Fibroblast of skin of right quadriceps (primary cell): ENCODE results near the gene AFF2.
A peak's percentile ranks its signal among the peaks of the same experiment; 100 is the strongest.

Source experiments
- DNase-seq: peaks from one replicate; pipeline ENCODE4 v3.0.0-alpha.2; 2013

The AFF2 gene

DNA sequence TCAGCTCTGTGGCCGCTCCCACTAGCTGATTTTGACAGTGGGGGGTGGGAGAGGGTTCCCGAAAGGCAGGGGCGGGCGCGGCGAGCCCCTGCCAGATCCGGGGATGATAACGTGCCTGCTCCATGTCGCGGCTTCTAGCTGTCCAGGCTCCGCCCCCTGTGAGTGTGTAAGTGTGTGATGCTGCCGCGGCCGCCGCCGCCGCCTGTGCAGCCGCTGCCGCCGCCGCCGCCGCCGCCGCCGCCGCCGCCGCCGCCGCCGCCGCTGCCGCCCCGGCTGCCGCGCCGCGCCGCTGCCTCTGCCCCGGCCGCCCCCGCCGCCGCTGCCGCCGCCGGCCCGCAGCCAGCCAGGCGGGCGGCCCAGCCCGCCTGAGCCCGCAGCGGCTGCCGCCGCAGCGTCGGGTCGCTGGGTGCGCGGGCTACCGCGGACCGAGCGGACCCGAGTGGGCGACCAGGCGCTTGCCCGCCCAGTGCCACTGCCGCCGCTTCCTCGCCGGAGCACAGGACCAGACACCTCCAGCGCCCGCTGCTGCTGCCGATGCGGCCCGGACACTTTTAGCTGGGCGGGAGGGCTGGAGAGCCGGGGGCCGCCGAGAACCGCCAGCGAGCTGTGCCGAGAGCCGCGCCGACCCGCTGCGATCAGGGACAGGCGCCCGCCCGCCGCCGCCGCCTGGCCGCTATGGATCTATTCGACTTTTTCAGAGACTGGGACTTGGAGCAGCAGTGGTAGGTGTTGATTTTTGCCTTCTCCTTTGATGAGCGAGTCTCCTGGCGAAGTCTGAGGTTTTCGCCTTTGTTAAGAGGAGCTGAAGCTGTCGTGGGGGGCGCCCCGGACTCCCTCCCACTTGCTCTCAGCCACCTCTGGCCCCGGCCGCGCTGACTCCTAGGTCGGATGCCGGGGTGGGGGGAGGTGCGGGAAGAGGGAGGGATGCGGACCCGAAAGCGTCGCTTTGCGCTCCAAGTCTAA is at the start of gene AFF2:
Gene AFF2 (plus strand): TSS at position 195 of the 963 bp plus-strand sequence. CDS start 481 bp downstream, at position 676.
- DNase-seq: peak; percentile 58

DNA sequence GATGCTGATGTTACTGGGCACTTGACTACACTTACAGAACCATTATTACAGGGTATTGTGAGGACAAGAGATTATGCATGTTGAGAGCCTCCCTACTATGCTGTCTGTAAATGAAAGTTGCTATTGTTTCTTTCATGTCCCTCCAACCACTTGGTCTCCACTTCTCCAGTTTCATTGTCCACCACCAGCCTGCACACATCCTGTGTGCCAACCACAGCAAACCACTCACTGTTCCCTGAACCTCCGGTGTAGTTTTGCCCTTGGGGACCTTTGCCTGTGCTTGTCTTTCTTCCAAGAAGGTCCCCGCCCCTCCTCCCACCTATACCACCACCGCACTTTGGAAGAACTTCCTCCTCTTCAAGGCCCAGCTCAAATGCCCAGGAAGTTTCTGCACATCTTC is 43.1 kb upstream of the AFF2 start:
- no peak for DNase-seq

DNA sequence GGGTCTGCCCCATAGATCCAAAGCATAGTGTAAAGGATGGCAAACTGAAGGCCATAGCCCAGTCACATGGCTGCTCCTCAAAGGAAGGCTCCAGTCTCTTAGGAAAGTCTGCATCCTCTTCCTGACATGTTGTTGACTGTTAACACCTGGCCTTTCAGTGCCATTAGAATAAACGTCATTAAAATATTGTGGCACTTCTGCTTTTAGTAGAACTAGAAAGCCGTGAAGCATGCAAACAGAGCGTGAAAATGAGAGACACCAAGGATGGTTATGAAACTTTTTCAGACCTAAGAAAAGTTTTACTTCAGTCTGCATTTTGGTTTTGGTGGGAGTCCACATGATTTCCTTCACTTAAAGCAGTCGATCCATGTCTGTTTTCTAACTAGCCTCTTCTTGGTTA is 41.1 kb upstream of the AFF2 start:
- no peak for DNase-seq

DNA sequence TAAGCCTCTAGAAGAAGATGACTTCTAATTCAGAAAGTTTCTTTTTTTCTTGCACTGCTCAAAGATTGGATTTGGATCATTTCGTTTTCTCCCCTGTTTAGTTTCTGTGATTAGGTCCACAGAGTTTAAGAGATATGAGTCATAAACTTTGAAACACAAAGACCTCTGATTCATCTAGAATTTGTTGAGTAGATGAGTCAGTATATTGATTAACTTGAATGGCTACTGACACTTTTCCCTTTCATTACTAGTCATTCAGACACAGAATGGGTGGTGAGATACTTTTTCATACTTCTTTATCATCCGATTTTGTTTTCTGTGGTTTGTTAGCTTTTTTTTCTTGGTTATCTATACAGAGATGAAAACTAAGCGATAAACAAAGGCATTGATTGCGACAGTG is 34.1 kb upstream of the AFF2 start:
- peak; percentile 0 for DNase-seq

DNA sequence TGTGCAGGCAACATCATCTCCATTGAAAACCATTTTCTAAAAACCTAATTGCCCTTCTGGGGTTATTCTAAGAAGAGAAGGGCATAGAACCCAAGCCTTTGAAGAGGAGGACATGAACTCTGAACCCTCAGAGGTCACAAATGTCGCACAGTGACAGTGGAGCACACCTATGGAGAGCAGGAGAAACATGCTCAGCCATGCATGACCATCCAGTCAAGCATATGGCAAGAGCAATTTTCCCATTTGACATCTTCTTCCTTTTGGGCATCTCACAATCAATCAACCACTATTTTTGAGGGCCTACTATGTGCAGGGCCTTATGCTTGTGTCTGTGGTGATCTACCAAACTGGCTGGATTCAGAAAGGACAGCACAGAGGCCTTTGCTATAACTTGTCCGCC is 30.1 kb upstream of the AFF2 start:
- DNase-seq: no peak

DNA sequence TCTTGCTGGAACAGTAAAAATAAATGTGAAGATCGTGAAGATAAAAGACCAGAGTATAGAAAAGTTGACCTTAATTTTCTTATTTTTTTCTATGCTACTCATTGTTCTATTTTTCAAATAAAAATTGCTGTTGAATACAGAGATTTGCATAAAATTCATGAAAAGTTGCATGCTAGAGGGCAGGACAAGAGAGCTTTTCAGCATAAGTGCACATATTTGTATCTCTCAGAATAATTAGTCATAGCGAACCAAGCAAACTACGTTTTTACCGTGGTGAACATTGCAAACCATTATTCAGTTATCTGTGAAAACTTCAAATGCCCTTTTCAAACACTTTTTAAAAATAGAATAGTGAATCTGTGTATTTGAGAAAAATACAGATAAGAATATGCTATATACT is 26.4 kb upstream of the AFF2 start:
- DNase-seq: no peak

DNA sequence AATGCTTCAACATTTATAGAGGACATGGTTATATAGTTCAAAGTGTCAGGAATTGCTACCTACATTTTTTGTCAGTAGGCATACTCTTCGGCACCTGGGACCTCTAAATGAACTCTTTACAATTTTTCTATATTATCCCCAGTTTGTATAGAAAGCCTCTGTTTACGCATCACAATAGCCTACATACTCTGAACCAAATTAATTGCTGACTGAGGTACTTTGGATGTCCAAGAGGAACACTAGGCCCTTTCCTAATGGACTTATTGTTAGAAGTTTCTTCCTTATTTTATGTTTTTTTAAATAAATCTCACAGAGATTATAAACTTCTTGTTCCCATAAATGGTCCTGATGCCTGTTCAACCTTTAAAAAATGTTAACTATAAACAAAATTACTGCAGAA is 8.4 kb upstream of the AFF2 start:
- DNase-seq: no peak

GRCh38 chrX:148495176-148495575 is 5.2 kb upstream of the AFF2 start:
- no peak for DNase-seq

DNA sequence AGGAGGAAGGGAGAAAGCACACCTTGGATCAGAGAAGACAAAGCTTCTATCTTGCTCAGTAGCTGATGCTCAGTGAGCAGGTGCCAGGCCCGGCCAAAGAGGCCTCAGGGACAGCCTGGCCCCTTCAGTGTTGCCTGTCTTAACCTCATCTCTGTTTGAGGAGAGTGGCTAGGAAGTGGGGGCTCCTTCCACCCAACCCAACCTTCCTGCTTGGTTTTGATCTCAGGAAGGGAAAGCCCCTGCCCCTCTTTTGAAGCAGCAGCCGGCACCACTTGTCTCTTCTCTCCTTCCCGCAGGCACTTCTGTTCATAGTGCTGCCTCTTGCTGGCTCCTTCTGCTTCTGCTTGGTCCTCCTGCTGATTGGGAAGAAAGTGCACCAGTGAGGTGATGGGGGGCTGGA is 2.4 kb upstream of the AFF2 start:
- no peak for DNase-seq

GRCh38 chrX:148499638-148500422 is 587 bp upstream of the AFF2 start:
- no peak for DNase-seq

DNA sequence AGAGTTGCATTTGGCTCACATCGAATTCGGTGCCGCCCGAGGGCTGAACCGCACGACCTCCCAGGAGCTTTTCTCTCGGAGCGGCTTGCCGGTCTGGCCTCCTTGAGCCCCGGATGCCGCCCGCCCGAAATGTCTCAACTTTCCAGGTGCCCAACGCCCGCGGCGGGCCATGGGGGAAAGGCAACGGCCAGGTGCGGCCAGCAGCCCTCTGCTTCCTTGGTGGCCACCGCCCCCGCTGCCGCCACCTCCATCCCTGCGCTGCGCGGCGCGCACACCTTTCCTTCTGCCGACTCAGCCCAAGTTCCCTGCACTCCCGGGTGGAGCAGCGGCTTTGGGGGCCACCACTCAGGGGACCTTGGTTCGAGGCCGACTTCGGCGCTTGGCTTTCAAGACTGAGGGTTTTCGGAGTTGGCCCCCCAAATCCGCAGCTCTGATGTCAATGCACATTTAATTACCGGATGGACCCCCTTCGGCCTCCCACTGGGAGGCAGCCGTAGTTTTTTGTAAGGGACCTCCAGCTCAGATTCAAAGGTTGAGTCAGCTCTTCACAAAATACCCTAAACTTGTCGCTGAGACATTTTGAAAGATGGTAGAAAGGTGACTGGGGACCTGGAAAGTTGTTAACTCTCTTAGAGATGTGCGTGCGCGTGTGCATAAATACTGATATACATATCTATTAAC is 1.1 kb downstream of the AFF2 start:
- no peak for DNase-seq

GRCh38 chrX:148504506-148504905 is 4.1 kb downstream of the AFF2 start:
- DNase-seq: no peak

GRCh38 chrX:148507418-148507817 is 7.0 kb downstream of the AFF2 start:
- DNase-seq: peak; percentile 63

- no peak for DNase-seq
These were observed 12.0 kb downstream of the AFF2 start for GRCh38 chrX:148512453-148512852.

DNA sequence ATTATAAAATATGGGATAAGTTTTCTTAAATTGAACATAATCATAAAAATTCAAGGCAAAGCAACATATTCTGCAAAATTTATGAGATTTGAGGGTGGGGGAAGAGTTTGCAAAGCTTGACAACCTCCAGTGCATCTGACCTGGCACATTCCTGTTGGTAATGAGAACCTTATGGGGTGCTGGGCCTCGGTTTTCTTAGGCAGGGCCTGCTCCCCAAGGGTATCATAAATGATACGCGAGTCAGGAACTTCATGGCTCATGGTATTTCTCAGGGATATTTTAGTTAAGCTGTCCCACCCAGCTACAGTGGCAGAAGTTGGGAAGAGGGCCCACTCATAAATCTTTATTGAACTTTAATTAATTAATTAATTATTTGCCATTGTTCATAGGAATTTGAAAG is 13.2 kb downstream of the AFF2 start:
- peak; percentile 71 for DNase-seq

- DNase-seq: no peak
These were observed 16.8 kb downstream of the AFF2 start for GRCh38 chrX:148517176-148517575.

DNA sequence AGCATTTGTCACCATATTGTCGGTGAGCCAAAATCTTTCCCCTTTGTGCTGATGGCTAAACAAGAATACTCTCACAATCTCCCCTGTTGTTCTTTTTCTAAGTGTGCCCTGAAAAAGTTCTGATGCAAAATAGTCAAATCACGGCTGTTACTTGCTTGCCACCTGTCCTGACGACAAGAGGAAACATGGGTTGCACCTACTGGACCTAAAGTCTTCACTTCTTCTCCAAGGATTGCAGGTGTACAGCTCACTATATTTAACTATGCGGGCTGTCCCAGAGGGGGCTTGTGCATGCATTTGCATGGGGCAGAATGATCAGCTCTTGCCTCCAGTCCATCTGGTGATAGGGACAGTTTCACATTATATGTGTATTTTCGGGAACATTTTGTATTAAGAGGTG is 21.6 kb downstream of the AFF2 start:
- DNase-seq: no peak

DNA sequence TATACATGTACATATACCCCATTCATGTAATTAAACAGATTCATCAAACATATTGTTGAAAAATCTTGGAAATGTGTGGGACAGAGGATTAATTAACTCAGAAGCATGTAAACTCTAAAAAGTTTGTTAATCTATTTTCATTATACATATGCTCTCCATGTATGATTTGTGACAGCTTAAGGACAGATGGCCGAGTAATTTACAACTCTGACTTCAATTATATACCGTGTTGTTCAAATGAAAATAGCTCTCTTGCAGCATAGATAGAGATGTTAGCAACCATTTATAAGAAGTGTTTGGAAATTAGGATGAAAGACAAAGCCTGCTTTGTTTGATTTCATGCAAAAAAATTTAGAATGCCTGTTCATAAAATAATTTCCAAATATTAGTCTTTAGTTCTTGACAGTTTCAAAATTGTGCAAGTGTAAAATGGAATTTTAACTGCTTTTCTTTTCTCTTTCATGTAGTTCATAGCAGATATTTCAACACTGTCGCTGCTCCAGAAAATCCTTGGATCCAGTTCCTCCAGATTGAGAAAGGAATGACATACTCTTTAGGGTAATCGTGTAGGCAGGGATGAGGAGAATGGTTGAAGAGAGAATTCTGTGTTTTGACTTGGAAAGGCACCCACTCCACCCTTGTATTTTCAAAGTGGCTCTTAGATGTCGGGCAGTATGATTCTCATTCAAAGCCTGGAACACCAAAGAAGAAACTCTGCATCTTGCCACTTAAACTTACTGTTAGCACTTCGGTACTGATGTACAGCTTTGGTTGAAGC is 23.1 kb downstream of the AFF2 start:
- DNase-seq: no peak

GRCh38 chrX:148530464-148531077 is 30.2 kb downstream of the AFF2 start:
- DNase-seq: no peak

- no peak for DNase-seq
These were observed 33.9 kb downstream of the AFF2 start for GRCh38 chrX:148534291-148534690.

GRCh38 chrX:148535639-148536038 is 35.2 kb downstream of the AFF2 start:
- DNase-seq: peak; percentile 33

GRCh38 chrX:148536961-148537360 is 36.5 kb downstream of the AFF2 start:
- DNase-seq: peak; percentile 42
